ENCODE data around the gene KRTAP12-3.
"Not testable (repeated sequence)": the region's sequence is repeated elsewhere in the genome, so short reads cannot be mapped to it uniquely, and the experiment has no call there.

DNA sequence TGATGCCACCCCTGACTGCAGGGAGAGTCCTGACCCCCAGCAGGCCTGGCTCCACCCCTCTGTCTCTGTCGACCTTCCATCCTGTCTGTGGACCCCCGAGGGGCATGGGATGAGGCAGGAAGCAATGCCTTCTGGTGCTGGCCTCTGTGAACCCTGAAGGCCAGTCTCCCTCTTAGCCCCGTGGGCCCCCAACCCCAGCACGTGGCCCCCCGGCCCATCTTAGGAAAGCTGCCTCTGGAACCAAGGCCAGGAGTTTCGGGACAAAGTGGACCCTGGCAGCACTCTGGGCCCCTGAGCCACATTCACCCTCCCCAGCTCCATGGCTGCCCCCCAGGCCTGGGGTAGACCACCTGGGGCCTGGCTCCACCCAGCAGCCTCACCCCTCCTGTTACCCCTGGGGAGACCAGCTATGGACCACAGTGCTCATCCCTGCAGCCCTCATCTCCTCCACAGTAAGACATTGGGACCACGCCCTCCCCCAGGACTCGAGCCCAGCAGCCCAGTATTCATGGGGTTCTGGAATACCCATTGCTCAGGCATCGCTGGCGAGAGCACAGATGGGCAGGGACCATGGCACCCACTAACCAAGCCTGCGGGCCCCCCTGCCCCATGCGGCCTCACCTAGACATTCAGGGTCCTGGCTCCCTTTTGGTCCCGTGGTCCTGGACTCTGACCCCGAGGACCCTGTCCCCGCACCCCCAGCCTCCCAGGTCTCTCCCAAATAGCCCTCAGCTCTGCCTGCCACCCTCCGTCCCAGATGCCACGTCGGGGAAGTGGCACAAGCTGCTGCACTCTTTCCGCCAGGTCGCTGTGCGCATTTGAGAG lies 19.0 kb upstream of the KRTAP12-3 start:
- not testable (repeated sequence) for TF ChIP-seq ZNF133 (CRISPR knock-in tag; IDR thresholded peaks at IDR 0.05); HNRNPLL (IDR thresholded peaks at IDR 0.05; ENCODE audit: low read depth, low read length, poor library complexity, severe bottlenecking); SMC3 (conservative IDR thresholded peaks at IDR 0.05; ENCODE audit: insufficient read depth, low read depth, low read length); CREB1 (IDR thresholded peaks at IDR 0.05); CREB1 (CRISPR knock-in tag; IDR thresholded peaks at IDR 0.05); MAFK (IDR thresholded peaks at IDR 0.05; ENCODE audit: low read length); TCF7L2 (IDR thresholded peaks at IDR 0.05; ENCODE audit: low read depth, low read length); POLR2AphosphoS5 (IDR thresholded peaks at IDR 0.05; ENCODE audit: control insufficient read depth, insufficient read depth, low read depth, low read length); JUND (IDR thresholded peaks at IDR 0.05; ENCODE audit: borderline replicate concordance, low read depth, low read length); JUND (tag; IDR thresholded peaks at IDR 0.05; ENCODE audit: borderline replicate concordance, low read depth, low read length)
- TF ChIP-seq, protein P1, sequence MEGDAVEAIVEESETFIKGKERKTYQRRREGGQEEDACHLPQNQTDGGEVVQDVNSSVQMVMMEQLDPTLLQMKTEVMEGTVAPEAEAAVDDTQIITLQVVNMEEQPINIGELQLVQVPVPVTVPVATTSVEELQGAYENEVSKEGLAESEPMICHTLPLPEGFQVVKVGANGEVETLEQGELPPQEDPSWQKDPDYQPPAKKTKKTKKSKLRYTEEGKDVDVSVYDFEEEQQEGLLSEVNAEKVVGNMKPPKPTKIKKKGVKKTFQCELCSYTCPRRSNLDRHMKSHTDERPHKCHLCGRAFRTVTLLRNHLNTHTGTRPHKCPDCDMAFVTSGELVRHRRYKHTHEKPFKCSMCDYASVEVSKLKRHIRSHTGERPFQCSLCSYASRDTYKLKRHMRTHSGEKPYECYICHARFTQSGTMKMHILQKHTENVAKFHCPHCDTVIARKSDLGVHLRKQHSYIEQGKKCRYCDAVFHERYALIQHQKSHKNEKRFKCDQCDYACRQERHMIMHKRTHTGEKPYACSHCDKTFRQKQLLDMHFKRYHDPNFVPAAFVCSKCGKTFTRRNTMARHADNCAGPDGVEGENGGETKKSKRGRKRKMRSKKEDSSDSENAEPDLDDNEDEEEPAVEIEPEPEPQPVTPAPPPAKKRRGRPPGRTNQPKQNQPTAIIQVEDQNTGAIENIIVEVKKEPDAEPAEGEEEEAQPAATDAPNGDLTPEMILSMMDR (IDR thresholded peaks at IDR 0.05 in 2 of 3, conservative IDR thresholded peaks at IDR 0.05 in 1 of 3; ENCODE audit: insufficient read depth in 2 of 3, low read depth in 1 of 3, low read length in 3 of 3), result not testable (repeated sequence)
- TF ChIP-seq, protein P2, sequence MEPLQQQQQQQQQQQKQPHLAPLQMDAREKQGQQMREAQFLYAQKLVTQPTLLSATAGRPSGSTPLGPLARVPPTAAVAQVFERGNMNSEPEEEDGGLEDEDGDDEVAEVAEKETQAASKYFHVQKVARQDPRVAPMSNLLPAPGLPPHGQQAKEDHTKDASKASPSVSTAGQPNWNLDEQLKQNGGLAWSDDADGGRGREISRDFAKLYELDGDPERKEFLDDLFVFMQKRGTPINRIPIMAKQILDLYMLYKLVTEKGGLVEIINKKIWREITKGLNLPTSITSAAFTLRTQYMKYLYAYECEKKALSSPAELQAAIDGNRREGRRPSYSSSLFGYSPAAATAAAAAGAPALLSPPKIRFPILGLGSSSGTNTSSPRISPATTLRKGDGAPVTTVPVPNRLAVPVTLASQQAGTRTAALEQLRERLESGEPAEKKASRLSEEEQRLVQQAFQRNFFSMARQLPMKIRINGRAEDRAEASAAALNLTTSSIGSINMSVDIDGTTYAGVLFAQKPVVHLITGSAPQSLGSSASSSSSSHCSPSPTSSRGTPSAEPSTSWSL (CRISPR knock-in tag; IDR thresholded peaks at IDR 0.05; ENCODE audit: borderline replicate concordance), result not testable (repeated sequence)
- TF ChIP-seq, protein P3, sequence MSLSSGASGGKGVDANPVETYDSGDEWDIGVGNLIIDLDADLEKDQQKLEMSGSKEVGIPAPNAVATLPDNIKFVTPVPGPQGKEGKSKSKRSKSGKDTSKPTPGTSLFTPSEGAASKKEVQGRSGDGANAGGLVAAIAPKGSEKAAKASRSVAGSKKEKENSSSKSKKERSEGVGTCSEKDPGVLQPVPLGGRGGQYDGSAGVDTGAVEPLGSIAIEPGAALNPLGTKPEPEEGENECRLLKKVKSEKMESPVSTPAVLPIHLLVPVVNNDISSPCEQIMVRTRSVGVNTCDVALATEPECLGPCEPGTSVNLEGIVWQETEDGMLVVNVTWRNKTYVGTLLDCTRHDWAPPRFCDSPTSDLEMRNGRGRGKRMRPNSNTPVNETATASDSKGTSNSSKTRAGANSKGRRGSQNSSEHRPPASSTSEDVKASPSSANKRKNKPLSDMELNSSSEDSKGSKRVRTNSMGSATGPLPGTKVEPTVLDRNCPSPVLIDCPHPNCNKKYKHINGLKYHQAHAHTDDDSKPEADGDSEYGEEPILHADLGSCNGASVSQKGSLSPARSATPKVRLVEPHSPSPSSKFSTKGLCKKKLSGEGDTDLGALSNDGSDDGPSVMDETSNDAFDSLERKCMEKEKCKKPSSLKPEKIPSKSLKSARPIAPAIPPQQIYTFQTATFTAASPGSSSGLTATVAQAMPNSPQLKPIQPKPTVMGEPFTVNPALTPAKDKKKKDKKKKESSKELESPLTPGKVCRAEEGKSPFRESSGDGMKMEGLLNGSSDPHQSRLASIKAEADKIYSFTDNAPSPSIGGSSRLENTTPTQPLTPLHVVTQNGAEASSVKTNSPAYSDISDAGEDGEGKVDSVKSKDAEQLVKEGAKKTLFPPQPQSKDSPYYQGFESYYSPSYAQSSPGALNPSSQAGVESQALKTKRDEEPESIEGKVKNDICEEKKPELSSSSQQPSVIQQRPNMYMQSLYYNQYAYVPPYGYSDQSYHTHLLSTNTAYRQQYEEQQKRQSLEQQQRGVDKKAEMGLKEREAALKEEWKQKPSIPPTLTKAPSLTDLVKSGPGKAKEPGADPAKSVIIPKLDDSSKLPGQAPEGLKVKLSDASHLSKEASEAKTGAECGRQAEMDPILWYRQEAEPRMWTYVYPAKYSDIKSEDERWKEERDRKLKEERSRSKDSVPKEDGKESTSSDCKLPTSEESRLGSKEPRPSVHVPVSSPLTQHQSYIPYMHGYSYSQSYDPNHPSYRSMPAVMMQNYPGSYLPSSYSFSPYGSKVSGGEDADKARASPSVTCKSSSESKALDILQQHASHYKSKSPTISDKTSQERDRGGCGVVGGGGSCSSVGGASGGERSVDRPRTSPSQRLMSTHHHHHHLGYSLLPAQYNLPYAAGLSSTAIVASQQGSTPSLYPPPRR (CRISPR knock-in tag; IDR thresholded peaks at IDR 0.05; ENCODE audit: borderline replicate concordance), result not testable (repeated sequence)
